Naive thymus-derived CD4-positive, alpha-beta T cell (primary cell): ENCODE measurements around the gene RAB6A. TPM values are rescaled to one million over a fixed set of nuclear protein-coding genes. Genes with fewer than 3 reads are reported as not detected.
"Not testable (repeated sequence)": the region's sequence is repeated elsewhere in the genome, so short reads cannot be mapped to it uniquely, and the experiment has no call there.

Source experiments
- ATAC-seq: fragments of 150-1000 bp; cut with Tn5 transposase; 2 replicates; pipeline ENCODE4 v1.10.0; 2021; ENCODE audit warnings: mild to moderate bottlenecking, moderate library complexity
- CTCF ChIA-PET: fragments of 350-600 bp; sonication (Branson Sonifier 250); formaldehyde crosslinking; loops from one replicate; lab custom pipeline; 2021; ENCODE audit warnings: antibody characterized with exemption; lab: Charles Lee
- POLR2A ChIA-PET: fragments of 350-600 bp; sonication (Branson Sonifier 250); formaldehyde crosslinking; loops from one replicate; lab custom pipeline; 2021; ENCODE audit warnings: antibody characterized with exemption, inconsistent platforms; lab: Charles Lee
- DNase-seq, 9 donors: peaks; one replicate each; pipeline versions ENCODE4 v3.0.0 to v3.0.0-alpha.2; 2020 to 2022; ENCODE audit warnings: mixed read lengths in 1 of 9
- H3K27ac ChIP-seq: one replicate; pipeline ENCODE4 v1.7.0; 2013; ENCODE audit warnings: mild to moderate bottlenecking, low read depth, low read length, moderate library complexity
- H3K27me3 ChIP-seq, 2 donors: one replicate each; pipeline ENCODE4 v1.7.0; 2013; ENCODE audit warnings: low read length in 2 of 2, mild to moderate bottlenecking in 2 of 2, moderate library complexity in 2 of 2; ENCODE audit not compliant: control insufficient read depth in 2 of 2, insufficient read depth in 2 of 2
- H3K36me3 ChIP-seq, 3 experiments: 1 replicate in 2 of 3; 2 replicates in 1 of 3; pipeline ENCODE4 v1.7.0; 2013; ENCODE audit warnings: low read length in 3 of 3, mild to moderate bottlenecking in 3 of 3, moderate library complexity in 1 of 3; ENCODE audit not compliant: insufficient read depth in 3 of 3, control insufficient read depth in 2 of 3
- H3K4me1 ChIP-seq, 2 donors: one replicate each; pipeline ENCODE4 v1.7.0; 2013; ENCODE audit warnings: low read length in 2 of 2, mild to moderate bottlenecking in 2 of 2, moderate library complexity in 1 of 2; ENCODE audit not compliant: control insufficient read depth in 2 of 2, insufficient read depth in 2 of 2
- H3K4me3 ChIP-seq: 2 replicates; pipeline ENCODE4 v1.7.0; 2013; ENCODE audit warnings: mild to moderate bottlenecking, low read length
- H3K9me3 ChIP-seq, 3 experiments: 1 replicate in 2 of 3; 2 replicates in 1 of 3; pipeline ENCODE4 v1.7.0; 2013; ENCODE audit warnings: low read length in 3 of 3; ENCODE audit not compliant: control insufficient read depth in 2 of 3
- H3K27ac Mint-ChIP-seq, 9 donors: one replicate each; pipeline ENCODE4 v1.8.0; 2020 to 2022; ENCODE audit warnings: mixed read lengths in 9 of 9, mild to moderate bottlenecking in 8 of 9, moderate library complexity in 5 of 9, inconsistent platforms in 2 of 9
- H3K27me3 Mint-ChIP-seq, 5 donors: one replicate each; pipeline ENCODE4 v1.8.0; 2021 to 2022; ENCODE audit warnings: mixed read lengths in 5 of 5, mild to moderate bottlenecking in 1 of 5
- H3K36me3 Mint-ChIP-seq, 5 donors: one replicate each; pipeline ENCODE4 v1.8.0; 2020 to 2022; ENCODE audit warnings: mixed read lengths in 5 of 5, mild to moderate bottlenecking in 3 of 5, inconsistent platforms in 1 of 5
- H3K4me1 Mint-ChIP-seq, 7 donors: one replicate each; pipeline ENCODE4 v1.8.0; 2020 to 2022; ENCODE audit warnings: mixed read lengths in 7 of 7, mild to moderate bottlenecking in 3 of 7, inconsistent platforms in 1 of 7
- H3K4me3 Mint-ChIP-seq, 10 donors: one replicate each; pipeline ENCODE4 v1.8.0; 2020 to 2022; ENCODE audit warnings: mild to moderate bottlenecking in 10 of 10, mixed read lengths in 10 of 10, moderate library complexity in 6 of 10, inconsistent platforms in 2 of 10
- H3K9me3 Mint-ChIP-seq, 11 donors: one replicate each; pipeline ENCODE4 v1.8.0; 2020 to 2022; ENCODE audit warnings: mixed read lengths in 11 of 11, mild to moderate bottlenecking in 4 of 11, inconsistent platforms in 1 of 11, moderate library complexity in 1 of 11
- intact Hi-C, 2 donors: fragments of 100-400 bp; cut with micrococcal nuclease; formaldehyde crosslinking; loops; one replicate each; pipeline ENCODE4 v1.15.1; 2023
- polyA plus RNA-seq, 2 donors: library from polyadenylated mRNA; unstranded; fragments of 300-500 nt; fragmentation: Illumina TruSeq; gene quantifications; one replicate each; pipeline ENCODE4 v1.2.3, GENCODE V29; 2021
- total RNA-seq, 6 experiments: library from RNA in 5 of 6; stranded (reverse) in 5 of 6; gene quantifications; 1 replicate in 5 of 6; 2 replicates in 1 of 6; pipeline ENCODE4 v1.2.3 and lab custom pipeline; 2021 to 2026

RAB6A gene
- total and polyA plus RNA-seq, 7 experiments from 2014 or later = 54.9 to 94.5 (median 80.0) TPM

DNA sequence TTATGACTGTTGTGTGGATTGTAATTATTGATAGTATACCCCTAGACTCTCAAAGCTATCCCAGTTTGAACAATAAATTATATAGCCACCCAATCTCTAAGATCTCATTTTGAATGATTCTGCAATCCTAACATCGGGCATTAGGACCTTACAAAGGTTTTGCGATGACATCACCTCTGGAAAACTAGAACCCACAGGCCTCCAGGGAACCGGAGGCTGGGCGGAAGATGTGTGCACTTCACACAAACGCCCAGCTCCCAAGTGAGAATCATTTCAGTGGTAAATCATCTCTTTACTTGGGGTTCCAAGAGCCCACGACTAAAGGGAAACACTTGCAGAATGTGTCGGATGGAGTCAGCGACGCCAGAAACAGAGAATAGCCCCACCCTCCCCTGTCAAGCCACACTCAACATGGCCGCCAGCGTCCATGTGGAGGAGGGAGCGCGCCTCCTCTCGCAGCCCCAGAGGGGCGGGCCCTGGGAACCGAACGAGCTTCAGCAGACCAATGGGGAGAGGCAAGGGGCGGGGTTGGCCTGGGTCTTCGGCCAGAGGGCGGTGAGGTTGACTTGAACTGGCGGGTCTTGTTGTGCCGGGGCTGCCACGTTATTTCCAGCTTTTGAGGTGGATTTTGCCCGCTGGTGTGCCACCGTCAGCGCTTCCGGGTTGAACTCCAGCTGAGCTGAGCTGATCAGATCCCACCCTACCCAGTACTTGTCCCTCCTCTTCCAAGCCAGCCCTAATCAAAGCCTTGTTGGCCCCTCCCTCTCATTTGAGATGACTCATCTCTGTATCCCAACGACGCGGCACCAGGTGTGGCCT is 18.4 kb upstream of the RAB6A start:
- DNase-seq (peak; percentile 88 to 98 (median 97)), ATAC-seq (peak; percentile 99)
- H3K27me3 Mint-ChIP-seq = peaks cover 0 to 6% (median 0%) of the 10 kb centered on the region in 5 donors
- H3K27ac ChIP-seq = peak overlapping the region; percentile 89
- H3K4me3 ChIP-seq = peak overlapping the region; percentile 58
- no peaks in the 10 kb centered on the region for H3K27me3 ChIP-seq
- H3K27ac Mint-ChIP-seq = peak overlapping the region; percentile 94 to 100 (median 100)
- no peaks in the 10 kb centered on the region for H3K36me3 ChIP-seq
- ChIA-PET CTCF (interaction anchor here (0.6 to 3.2 kb wide), 3 partner anchors 15 to 26 kb away, joined by 3 to 22 read pairs (median 7); partner anchors contain the start of gene RAB6A), POLR2A (interaction anchor here (0.6 to 5.3 kb wide), 19 partner anchors 8 to 1667 kb away, joined by 3 to 162 read pairs (median 3); partner anchors contain the start of genes ANAPC15, FAM168A, LIPT2 and MRPL48)
- peak overlapping the region; percentile 86 to 97 (median 94) for H3K4me3 Mint-ChIP-seq
- H3K4me1 ChIP-seq = peaks cover 0 to 6% of the 10 kb centered on the region in 2 donors
- no peaks in the 10 kb centered on the region for H3K36me3 Mint-ChIP-seq
- no peaks in the 10 kb centered on the region for H3K9me3 ChIP-seq
- H3K9me3 Mint-ChIP-seq = peaks cover 0 to 2% (median 0%) of the 10 kb centered on the region in 11 donors
- intact Hi-C loops = loop anchor here (1.0 to 5.0 kb wide), 11 partner anchors 9 to 714 kb away; partner anchors contain the start of genes C2CD3 (in 2 of the 2), COA4 (in 2 of the 2), FAM168A (in 2 of the 2) and FCHSD2 (in 2 of the 2)
- peaks cover 2 to 18% (median 9%) of the 10 kb centered on the region in 7 donors for H3K4me1 Mint-ChIP-seq

DNA sequence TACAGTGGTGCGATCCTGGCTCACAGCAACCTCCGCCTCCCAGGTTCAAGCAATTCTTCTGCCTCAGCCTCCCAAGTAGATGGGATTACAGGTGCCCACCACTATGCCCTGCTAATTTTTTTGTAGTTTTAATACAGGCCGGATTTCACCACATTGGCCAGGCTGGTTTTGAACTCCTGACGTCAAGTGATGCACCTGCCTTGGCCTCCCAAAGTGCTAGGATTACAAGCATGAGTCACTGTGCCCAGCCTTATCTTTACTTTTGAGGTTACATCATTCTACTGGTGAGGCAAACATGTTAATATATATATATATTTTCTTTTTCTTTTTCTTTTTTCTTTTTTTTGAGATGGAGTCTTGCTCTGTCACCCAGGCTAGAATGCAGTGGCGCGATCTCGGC is 9.9 kb upstream of the RAB6A start:
- peaks cover 0 to 22% (median 8%) of the 10 kb centered on the region in 5 donors for H3K27me3 Mint-ChIP-seq
- H3K27ac ChIP-seq, H3K4me3 Mint-ChIP-seq, DNase-seq, H3K27ac Mint-ChIP-seq, H3K9me3 ChIP-seq, H3K4me1 Mint-ChIP-seq, H3K9me3 Mint-ChIP-seq, intact Hi-C loops, H3K27me3 ChIP-seq, H3K36me3 Mint-ChIP-seq, ATAC-seq, H3K4me3 ChIP-seq, POLR2A ChIA-PET, CTCF ChIA-PET, H3K4me1 ChIP-seq, H3K36me3 ChIP-seq: not testable (repeated sequence)

- no peak for ATAC-seq
- peaks cover 0 to 3% (median 0%) of the 10 kb centered on the region in 7 donors for H3K4me1 Mint-ChIP-seq
- intact Hi-C loops = loop anchor here in 1 of 2 donors (10.0 kb wide), 1 partner anchor 392 kb away; the partner anchor contains the start of gene RELT
Observed at GRCh38 chr11:73766763-73767162, 5.9 kb upstream of the RAB6A start.

GRCh38 chr11:73762732-73763131 is 1.9 kb upstream of the RAB6A start:
- Histone ChIP-seq H3K4me3 (no peak overlapping the region), H3K27ac (no peak overlapping the region), H3K9me3 (no peaks in the 10 kb centered on the region), H3K36me3 (peaks cover 0 to 7% (median 0%) of the 10 kb centered on the region in 3 experiments), H3K4me1 (peaks cover 14 to 15% of the 10 kb centered on the region in 2 donors), H3K27me3 (peaks cover 0 to 4% of the 10 kb centered on the region in 2 donors)
- intact Hi-C loops = loop anchor here in 1 of 2 donors (5.0 to 10.0 kb wide), 2 partner anchors 388 to 985 kb away; partner anchors contain the start of genes RELT and RNF169
- no peaks in the 10 kb centered on the region for H3K9me3 Mint-ChIP-seq
- CTCF ChIA-PET = interaction anchor here (1.0 to 3.6 kb wide), 2 partner anchors 17 to 40 kb away, joined by 4 to 22 read pairs; no protein-coding TSS in a partner anchor
- peak overlapping the region in 2 of 10 donors; percentile 2 to 11 for H3K4me3 Mint-ChIP-seq
- POLR2A ChIA-PET = interaction anchor here (1.0 to 9.7 kb wide), 3 partner anchors 10 to 25 kb away, joined by 3 to 162 read pairs (median 20); partner anchors contain the start of gene MRPL48
- no peak for DNase-seq
- peaks cover 19 to 32% (median 28%) of the 10 kb centered on the region in 7 donors for H3K4me1 Mint-ChIP-seq
- peaks cover 0 to 13% (median 0%) of the 10 kb centered on the region in 5 donors for H3K36me3 Mint-ChIP-seq
- H3K27ac Mint-ChIP-seq = peak overlapping the region in 4 of 9 donors; percentile 25 to 66 (median 44)
- no peak for ATAC-seq
- peaks cover 0 to 20% (median 8%) of the 10 kb centered on the region in 5 donors for H3K27me3 Mint-ChIP-seq

More at GRCh38 chr11:73766763-73767162, 5.9 kb upstream of the RAB6A start:
- CTCF ChIA-PET = interaction anchor here (0.5 kb wide), 1 partner anchor 174 kb away, joined by 3 read pairs; no protein-coding TSS in a partner anchor
- POLR2A ChIA-PET = interaction anchor here (9.7 kb wide), 1 partner anchor 11 kb away, joined by 162 read pairs; no protein-coding TSS in a partner anchor
- H3K27me3 Mint-ChIP-seq = peaks cover 0 to 22% (median 8%) of the 10 kb centered on the region in 5 donors
- no peaks in the 10 kb centered on the region for H3K9me3 Mint-ChIP-seq
- H3K27ac Mint-ChIP-seq = no peak overlapping the region
- Histone ChIP-seq H3K27ac (no peak overlapping the region), H3K27me3 (peaks cover 0 to 4% of the 10 kb centered on the region in 2 donors), H3K9me3 (no peaks in the 10 kb centered on the region), H3K4me1 (no peaks in the 10 kb centered on the region), H3K36me3 (no peaks in the 10 kb centered on the region), H3K4me3 (no peak overlapping the region)
- DNase-seq = no peak
- no peak overlapping the region for H3K4me3 Mint-ChIP-seq
- H3K36me3 Mint-ChIP-seq = no peaks in the 10 kb centered on the region

GRCh38 chr11:73761403-73761945 is 600 bp upstream of the RAB6A start:
- intact Hi-C loops = loop anchor here (1.0 to 10.0 kb wide), 10 partner anchors 18 to 986 kb away; partner anchors contain the start of genes C2CD3 (in 2 of the 2), FAM168A (in 2 of the 2), PPME1 (in 2 of the 2) and COA4 (in 1 of the 2)
- H3K27me3 ChIP-seq = no peaks in the 10 kb centered on the region
- DNase-seq (peak in 2 of 9 donors; percentile 7 to 16), ATAC-seq (peak; percentile 0)
- H3K4me1 Mint-ChIP-seq = peaks cover 19 to 34% (median 32%) of the 10 kb centered on the region in 7 donors
- no peaks in the 10 kb centered on the region for H3K9me3 ChIP-seq
- peaks cover 0 to 11% (median 0%) of the 10 kb centered on the region in 5 donors for H3K27me3 Mint-ChIP-seq
- peak overlapping the region; percentile 76 to 98 (median 92) for H3K27ac Mint-ChIP-seq
- H3K4me1 ChIP-seq = peaks cover 14 to 15% of the 10 kb centered on the region in 2 donors
- peak overlapping the region; percentile 89 for H3K27ac ChIP-seq
- peak overlapping the region; percentile 83 to 98 (median 94) for H3K4me3 Mint-ChIP-seq
- H3K4me3 ChIP-seq = peak overlapping the region; percentile 87
- no peaks in the 10 kb centered on the region for H3K9me3 Mint-ChIP-seq
- ChIA-PET CTCF (interaction anchor here (0.6 to 3.6 kb wide), 5 partner anchors 18 to 101 kb away, joined by 3 to 22 read pairs (median 4); partner anchors contain the start of gene MRPL48), POLR2A (interaction anchor here (0.6 to 9.7 kb wide), 9 partner anchors 9 to 410 kb away, joined by 3 to 162 read pairs (median 4); partner anchors contain the start of genes FAM168A, MRPL48 and PPME1)
- peaks cover 0 to 7% (median 0%) of the 10 kb centered on the region in 3 experiments for H3K36me3 ChIP-seq
- H3K36me3 Mint-ChIP-seq = peaks cover 0 to 16% (median 0%) of the 10 kb centered on the region in 5 donors
